HCT116 (cell line): ENCODE data around the gene PTMS. TPM values are rescaled to one million over a fixed set of nuclear protein-coding genes. Genes with fewer than 3 reads are reported as not detected.

Experiments
- ATAC-seq: fragments of 200-7000 bp; cut with Tn5 transposase; 2 replicates; pipeline ENCODE4 v1.9.1; 2020; ENCODE audit warnings: mild to moderate bottlenecking, moderate library complexity
- BruUV-seq: library from RNA; stranded (reverse); fragments of 400-500 nt; replicated peaks from 2 replicates; lab custom pipeline; 2021; lab: Mats Ljungman, UMichigan
- CTCF ChIA-PET: fragments of 300-600 bp; sonication (Branson Sonifier 250); formaldehyde crosslinking; loops from one replicate; lab custom pipeline; 2021; ENCODE audit warnings: antibody characterized with exemption; lab: Charles Lee
- POLR2A ChIA-PET: fragments of 300-600, 350-600 bp; sonication (Branson Sonifier 250); formaldehyde crosslinking; loops from one replicate; lab custom pipeline; 2021; ENCODE audit warnings: antibody characterized with exemption; lab: Charles Lee
- RAD21 ChIA-PET, 2 experiments: fragments of 300-600 bp; sonication (Branson Sonifier 250); formaldehyde crosslinking; loops; one replicate each; lab custom pipeline; 2023; ENCODE audit warnings: low total read pairs in 2 of 2; ENCODE audit not compliant: uncharacterized antibody in 2 of 2, unreplicated experiment in 2 of 2, low non-redundant PET in 1 of 2; lab: Charles Lee
- DNase-seq: peaks from one replicate; pipeline ENCODE4 v3.0.0-alpha.2; 2010; ENCODE audit warnings: low read depth, low spot score
- H2AFZ ChIP-seq: fragments of 200-600 bp; shearing (Covaris generic), sonication (generic); 2 replicates; pipeline ENCODE4 v1.6.1; 2017; ENCODE audit warnings: low read depth, mixed run types, mixed read lengths, antibody characterized with exemption, low read length; ENCODE audit not compliant: poor library complexity, severe bottlenecking
- H3K27ac ChIP-seq: 2 replicates; pipeline ENCODE4 v1.5.1; 2012; ENCODE audit warnings: low read depth, low read length
- H3K27me3 ChIP-seq: fragments of 200-600 bp; sonication (generic); 2 replicates; pipeline ENCODE4 v1.6.1; 2016; ENCODE audit warnings: mixed run types, low read length, mixed read lengths; ENCODE audit not compliant: insufficient read depth
- H3K36me3 ChIP-seq, 2 experiments: fragments of 200-500 bp in 1 of 2; fragments of 200-600 bp in 1 of 2; sonication (Bioruptor generic) in 1 of 2; sonication (generic) in 1 of 2; 2 replicates each; pipeline versions ENCODE4 v1.5.1 to v1.6.1; 2014 to 2016; ENCODE audit warnings: low read length in 2 of 2, inconsistent platforms in 1 of 2, mixed read lengths in 1 of 2, mixed run types in 1 of 2; ENCODE audit not compliant: insufficient read depth in 2 of 2, control insufficient read depth in 1 of 2
- H3K4me1 ChIP-seq, 2 experiments: fragments of 200-600 bp in 1 of 2; sonication (generic) in 1 of 2; 2 replicates each; pipeline versions ENCODE4 v1.5.1 to v1.6.1; 2012 to 2017; ENCODE audit warnings: low read length in 2 of 2, inconsistent platforms in 1 of 2, mild to moderate bottlenecking in 1 of 2, mixed read lengths in 1 of 2, mixed run types in 1 of 2, moderate library complexity in 1 of 2; ENCODE audit not compliant: insufficient read depth in 2 of 2, control insufficient read depth in 1 of 2
- H3K4me2 ChIP-seq: fragments of 200-600 bp; sonication (generic); 2 replicates; pipeline ENCODE4 v1.6.1; 2017; ENCODE audit warnings: mixed run types, low read length, mixed read lengths
- H3K4me3 ChIP-seq, 2 experiments: fragments of 200-600 bp in 1 of 2; sonication (generic) in 1 of 2; replicated peaks in 1 of 2; 2 replicates each; pipeline ENCODE4 v1.5.1; 2011 to 2016; ENCODE audit warnings: low read length in 2 of 2, control low read depth in 1 of 2, low read depth in 1 of 2, mild to moderate bottlenecking in 1 of 2, mixed read lengths in 1 of 2, mixed run types in 1 of 2
- H3K79me2 ChIP-seq: fragments of 200-600 bp; sonication (generic); 2 replicates; pipeline ENCODE4 v1.6.1; 2017; ENCODE audit warnings: mild to moderate bottlenecking, mixed run types, low read length, moderate library complexity, mixed read lengths; ENCODE audit not compliant: insufficient read depth
- H3K9ac ChIP-seq: fragments of 200-600 bp; sonication (generic); 2 replicates; pipeline ENCODE4 v1.6.1; 2016; ENCODE audit warnings: low read length, mixed read lengths
- H3K9me2 ChIP-seq: fragments of 200-600 bp; sonication (generic), shearing (Covaris generic); 2 replicates; pipeline ENCODE4 v1.6.1; 2017; ENCODE audit warnings: mixed run types, mild to moderate bottlenecking, moderate library complexity; ENCODE audit not compliant: insufficient read depth
- H3K9me3 ChIP-seq, 2 experiments: fragments of 200-500 bp in 1 of 2; fragments of 200-600 bp in 1 of 2; sonication (Bioruptor generic) in 1 of 2; sonication (generic) in 1 of 2; 2 replicates each; pipeline ENCODE4 v1.6.1; 2014 to 2017; ENCODE audit warnings: low read length in 2 of 2, mixed read lengths in 2 of 2, inconsistent platforms in 1 of 2, low read depth in 1 of 2, mild to moderate bottlenecking in 1 of 2, mixed run types in 1 of 2, moderate library complexity in 1 of 2; ENCODE audit not compliant: control insufficient read depth in 1 of 2, insufficient read depth in 1 of 2
- H4K20me1 ChIP-seq: fragments of 200-600 bp; sonication (generic), shearing (Covaris generic); 2 replicates; pipeline ENCODE4 v1.6.1; 2017; ENCODE audit warnings: mixed run types, mild to moderate bottlenecking, moderate library complexity; ENCODE audit not compliant: insufficient read depth
- EGR1 ChIP-seq: IDR thresholded peaks from 2 replicates; pipeline ENCODE4 v1.6.1; 2012; ENCODE audit warnings: low read depth
- ELF1 ChIP-seq: IDR thresholded peaks from 2 replicates; pipeline ENCODE4 v1.6.1; 2012; ENCODE audit warnings: low read depth, borderline replicate concordance
- EZH2 ChIP-seq: fragments of 200-600 bp; sonication (generic); IDR thresholded peaks from 2 replicates; pipeline ENCODE4 v1.6.1; 2017; ENCODE audit warnings: antibody characterized with exemption, mixed run types
- EZH2phosphoT487 ChIP-seq: fragments of 200-600 bp; IDR thresholded peaks from 2 replicates; pipeline ENCODE4 v1.6.1; 2018; ENCODE audit warnings: antibody characterized with exemption, borderline replicate concordance
- FOSL1 ChIP-seq: IDR thresholded peaks from 2 replicates; pipeline ENCODE4 v1.6.1; 2012; ENCODE audit warnings: low read depth
- MAX ChIP-seq: IDR thresholded peaks from 2 replicates; pipeline ENCODE4 v1.6.1; 2012
- POLR2AphosphoS5 ChIP-seq: IDR thresholded peaks from 2 replicates; pipeline ENCODE4 v1.6.1; 2011; ENCODE audit warnings: mild to moderate bottlenecking, low read depth, low read length, moderate library complexity
- RAD21 ChIP-seq: IDR thresholded peaks from 2 replicates; pipeline ENCODE4 v1.6.1; 2012; ENCODE audit warnings: low read depth, mild to moderate bottlenecking
- SIN3A ChIP-seq: IDR thresholded peaks from 2 replicates; pipeline ENCODE4 v1.6.1; 2012; ENCODE audit warnings: low read depth
- TCF7L2 ChIP-seq: IDR thresholded peaks from 2 replicates; pipeline ENCODE4 v1.7.0; 2011; ENCODE audit warnings: borderline replicate concordance, inconsistent platforms; ENCODE audit not compliant: insufficient read depth, insufficient read length; ENCODE audit errors: extremely low read depth
- YY1 ChIP-seq: IDR thresholded peaks from 2 replicates; pipeline ENCODE4 v1.6.1; 2011; ENCODE audit warnings: low read length, low read depth, moderate library complexity, mild to moderate bottlenecking; ENCODE audit not compliant: insufficient replicate concordance; ENCODE audit errors: extremely low read depth
- intact Hi-C: fragments of 100-400 bp; cut with micrococcal nuclease; formaldehyde crosslinking; loops from 2 replicates; pipeline ENCODE4 v1.10.0; 2022
- total RNA-seq: library from RNA; stranded (reverse); gene quantifications from one replicate; pipeline ENCODE4 v1.2.1, GENCODE V29; 2021; ENCODE audit not compliant: unreplicated experiment
- TF ChIP-seq, protein P1 (sequence below): IDR thresholded peaks from 2 replicates; pipeline ENCODE4 v1.6.1; 2012
- TF ChIP-seq, protein P2 (sequence below), 3 experiments: fragments of 200-600 bp in 1 of 3; sonication (generic) in 1 of 3; IDR thresholded peaks in 2 of 3; conservative IDR thresholded peaks in 1 of 3; 2 replicates each; pipeline ENCODE4 v1.5.1; 2012 to 2017; ENCODE audit warnings: low read depth in 2 of 3, low read length in 2 of 3, antibody characterized with exemption in 1 of 3, borderline replicate concordance in 1 of 3, control low read depth in 1 of 3, mild to moderate bottlenecking in 1 of 3, mixed read lengths in 1 of 3, mixed run types in 1 of 3, moderate library complexity in 1 of 3; ENCODE audit not compliant: insufficient read depth in 1 of 3

Gene PTMS
- total RNA-seq, 1 experiment from 2014 or later, result 494 TPM

- ChIA-PET RAD21 (interaction anchor here in 1 of 2 experiments (0.7 kb wide), 1 partner anchor 18 kb away, joined by 4 read pairs; no protein-coding TSS in a partner anchor), CTCF (interaction anchor here (1.0 to 1.6 kb wide), 3 partner anchors 8 to 85 kb away, joined by 3 to 9 read pairs (median 4); partner anchors contain the start of gene MLF2), POLR2A (no interaction called here)
- Histone ChIP-seq H3K36me3 (peaks cover 9 to 13% of the 10 kb centered on the region in 2 experiments; a peak in 3 of 4 replicates), H3K79me2 (peaks cover 29% of the 10 kb centered on the region), H4K20me1 (no peaks in the 10 kb centered on the region), H3K4me2 (no peak overlapping the region), H3K4me3 (no peak overlapping the region), H3K4me1 (peaks cover 30 to 54% of the 10 kb centered on the region in 2 experiments), H3K27me3 (no peaks in the 10 kb centered on the region), H3K9me2 (no peaks in the 10 kb centered on the region), H3K9me3 (no peaks in the 10 kb centered on the region), H3K27ac (no peak overlapping the region; the same call in 1 of the 2 replicates), H2AFZ (no peak overlapping the region), H3K9ac (no peak overlapping the region)
- ATAC-seq (no peak), DNase-seq (no peak)
- no peak for TF ChIP-seq ELF1
- no peak for TF ChIP-seq EZH2
- TF ChIP-seq FOSL1, result no peak
- intact Hi-C loops, result no loop called here
- BruUV-seq, result no TSS peak
These were observed 3.5 kb downstream of the PTMS start for GRCh38 chr12:6769666-6770065.

GRCh38 chr12:6770094-6770493 is 3.9 kb downstream of the PTMS start:
- intact Hi-C loops, result no loop called here
- DNase-seq (no peak), ATAC-seq (no peak)
- no peak overlapping the region for H3K9ac ChIP-seq
- H2AFZ ChIP-seq, result no peak overlapping the region
- no peak overlapping the region; the same call in 1 of the 2 replicates for H3K27ac ChIP-seq
- H3K9me3 ChIP-seq, result no peaks in the 10 kb centered on the region
- H3K9me2 ChIP-seq, result no peaks in the 10 kb centered on the region
- H3K79me2 ChIP-seq, result peaks cover 29% of the 10 kb centered on the region
- no peaks in the 10 kb centered on the region for H4K20me1 ChIP-seq
- TF ChIP-seq EGR1 (no peak), TCF7L2 (no peak), POLR2AphosphoS5 (no peak), RAD21 (no peak), EZH2phosphoT487 (no peak), FOSL1 (no peak), YY1 (no peak), SIN3A (no peak), MAX (no peak)
- TF ChIP-seq, protein P1, sequence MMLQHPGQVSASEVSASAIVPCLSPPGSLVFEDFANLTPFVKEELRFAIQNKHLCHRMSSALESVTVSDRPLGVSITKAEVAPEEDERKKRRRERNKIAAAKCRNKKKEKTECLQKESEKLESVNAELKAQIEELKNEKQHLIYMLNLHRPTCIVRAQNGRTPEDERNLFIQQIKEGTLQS, result no peak
- TF ChIP-seq, protein P2, sequence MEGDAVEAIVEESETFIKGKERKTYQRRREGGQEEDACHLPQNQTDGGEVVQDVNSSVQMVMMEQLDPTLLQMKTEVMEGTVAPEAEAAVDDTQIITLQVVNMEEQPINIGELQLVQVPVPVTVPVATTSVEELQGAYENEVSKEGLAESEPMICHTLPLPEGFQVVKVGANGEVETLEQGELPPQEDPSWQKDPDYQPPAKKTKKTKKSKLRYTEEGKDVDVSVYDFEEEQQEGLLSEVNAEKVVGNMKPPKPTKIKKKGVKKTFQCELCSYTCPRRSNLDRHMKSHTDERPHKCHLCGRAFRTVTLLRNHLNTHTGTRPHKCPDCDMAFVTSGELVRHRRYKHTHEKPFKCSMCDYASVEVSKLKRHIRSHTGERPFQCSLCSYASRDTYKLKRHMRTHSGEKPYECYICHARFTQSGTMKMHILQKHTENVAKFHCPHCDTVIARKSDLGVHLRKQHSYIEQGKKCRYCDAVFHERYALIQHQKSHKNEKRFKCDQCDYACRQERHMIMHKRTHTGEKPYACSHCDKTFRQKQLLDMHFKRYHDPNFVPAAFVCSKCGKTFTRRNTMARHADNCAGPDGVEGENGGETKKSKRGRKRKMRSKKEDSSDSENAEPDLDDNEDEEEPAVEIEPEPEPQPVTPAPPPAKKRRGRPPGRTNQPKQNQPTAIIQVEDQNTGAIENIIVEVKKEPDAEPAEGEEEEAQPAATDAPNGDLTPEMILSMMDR (IDR thresholded peaks at IDR 0.05 in 2 of 3, conservative IDR thresholded peaks at IDR 0.05 in 1 of 3; ENCODE audit: borderline replicate concordance in 1 of 3, insufficient read depth in 1 of 3, low read depth in 2 of 3, low read length in 2 of 3), result no peak
- H3K4me2 ChIP-seq, result no peak overlapping the region
- RAD21 ChIA-PET, result interaction anchor here in 1 of 2 experiments (0.7 kb wide), 1 partner anchor 18 kb away, joined by 4 read pairs; no protein-coding TSS in a partner anchor
- POLR2A ChIA-PET, result no interaction called here
- no TSS peak for BruUV-seq
- peaks cover 26 to 50% of the 10 kb centered on the region in 2 experiments for H3K4me1 ChIP-seq
- CTCF ChIA-PET, result no interaction called here
- no peaks in the 10 kb centered on the region for H3K27me3 ChIP-seq
- H3K4me3 ChIP-seq, result no peak overlapping the region
- H3K36me3 ChIP-seq, result peaks cover 9 to 13% of the 10 kb centered on the region in 2 experiments; a peak in 3 of 4 replicates
